GM18907 (cell line): ENCODE data around the gene TGFB2.

Experiments used
- ATAC-seq: cut with Tn5 transposase; IDR thresholded peaks from one replicate; pipeline ENCODE4 v1.9.1; 2021; ENCODE audit warnings: mild to moderate bottlenecking, moderate library complexity; ENCODE audit not compliant: unreplicated experiment

Gene TGFB2

GRCh38 chr1:218459878-218460711 lies 115.0 kb downstream of the TGFB2 start:
- no peak for ATAC-seq

GRCh38 chr1:218461351-218461750 lies 116.2 kb downstream of the TGFB2 start:
- no peak for ATAC-seq

GRCh38 chr1:218462116-218462515 lies 117.0 kb downstream of the TGFB2 start:
- no peak for ATAC-seq

- no peak for ATAC-seq
Measured at GRCh38 chr1:218462587-218462986, 117.5 kb downstream of the TGFB2 start.

GRCh38 chr1:218463194-218464156 lies 118.3 kb downstream of the TGFB2 start:
- ATAC-seq: no peak

GRCh38 chr1:218464871-218465270 lies 119.7 kb downstream of the TGFB2 start:
- ATAC-seq: no peak

- ATAC-seq: no peak
Measured at GRCh38 chr1:218466341-218467010, 121.3 kb downstream of the TGFB2 start.

GRCh38 chr1:218467101-218468072 lies 122.3 kb downstream of the TGFB2 start:
- no peak for ATAC-seq

GRCh38 chr1:218468711-218469110 lies 123.6 kb downstream of the TGFB2 start:
- ATAC-seq: no peak

- ATAC-seq: no peak
Measured at GRCh38 chr1:218472885-218473284, 127.7 kb downstream of the TGFB2 start.

GRCh38 chr1:218473522-218473921 lies 128.4 kb downstream of the TGFB2 start:
- ATAC-seq: peak; percentile 77

- ATAC-seq: no peak
Measured at GRCh38 chr1:218474128-218474527, 129.0 kb downstream of the TGFB2 start.

- ATAC-seq: no peak
Measured at GRCh38 chr1:218475275-218475674, 130.1 kb downstream of the TGFB2 start.

GRCh38 chr1:218475699-218476098 lies 130.6 kb downstream of the TGFB2 start:
- ATAC-seq: no peak

GRCh38 chr1:218476385-218476784 lies 131.2 kb downstream of the TGFB2 start:
- ATAC-seq: no peak

GRCh38 chr1:218478336-218478735 lies 133.2 kb downstream of the TGFB2 start:
- ATAC-seq: no peak

- ATAC-seq: no peak
Measured at GRCh38 chr1:218479436-218480115, 134.4 kb downstream of the TGFB2 start.

- ATAC-seq: no peak
Measured at GRCh38 chr1:218480137-218480536, 135.0 kb downstream of the TGFB2 start.

GRCh38 chr1:218480588-218481099 lies 135.5 kb downstream of the TGFB2 start:
- ATAC-seq: no peak
